NCI-H82 treated with DMSO at 0.1 percent for 48 hours (cell line): ENCODE data around the gene RAMACL.
"Not testable (repeated sequence)": the region's sequence is repeated elsewhere in the genome, so short reads cannot be mapped to it uniquely, and the experiment has no call there.

ENCODE experiments used
- DNase-seq: peaks from one replicate; lab custom pipeline; 2025; ENCODE audit not compliant: unreplicated experiment; lab: John Stamatoyannopoulos, UW

RAMACL gene

GRCh38 chr6:166596776-166597507 lies 10.5 kb upstream of the RAMACL start:
- DNase-seq = no peak

- DNase-seq = no peak
These were observed 9.5 kb upstream of the RAMACL start for GRCh38 chr6:166595949-166596348.

- DNase-seq = no peak
These were observed 8.7 kb upstream of the RAMACL start for GRCh38 chr6:166595061-166595780.

GRCh38 chr6:166592821-166593220 lies 6.3 kb upstream of the RAMACL start:
- DNase-seq = no peak

- no peak for DNase-seq
These were observed 5.6 kb upstream of the RAMACL start for GRCh38 chr6:166591961-166592520.

- no peak for DNase-seq
These were observed 4.5 kb upstream of the RAMACL start for GRCh38 chr6:166591026-166591425.

GRCh38 chr6:166589786-166590574 lies 3.5 kb upstream of the RAMACL start:
- no peak for DNase-seq

GRCh38 chr6:166589337-166589731 lies 2.9 kb upstream of the RAMACL start:
- DNase-seq = no peak

GRCh38 chr6:166588691-166589336 lies 2.3 kb upstream of the RAMACL start:
- DNase-seq = no peak

GRCh38 chr6:166587631-166588413 lies 1.3 kb upstream of the RAMACL start:
- DNase-seq = no peak

- DNase-seq = no peak
These were observed 1.5 kb downstream of the RAMACL start for GRCh38 chr6:166584853-166585429.

- DNase-seq = no peak
These were observed 2.3 kb downstream of the RAMACL start for GRCh38 chr6:166584155-166584554.

- no peak for DNase-seq
These were observed 3.1 kb downstream of the RAMACL start for GRCh38 chr6:166583230-166583965.

- DNase-seq = no peak
These were observed 4.2 kb downstream of the RAMACL start for GRCh38 chr6:166582258-166582657.

- not testable (repeated sequence) for DNase-seq
These were observed 4.7 kb downstream of the RAMACL start for GRCh38 chr6:166581801-166582200.

- DNase-seq = no peak
These were observed 5.4 kb downstream of the RAMACL start for GRCh38 chr6:166581091-166581511.

GRCh38 chr6:166580076-166581050 lies 6.1 kb downstream of the RAMACL start:
- no peak for DNase-seq
